H9 (cell line): Measurements from ENCODE around the gene UTP4. TPM values are rescaled to one million over a fixed set of nuclear protein-coding genes. Genes with fewer than 3 reads are reported as not detected.

ENCODE experiments used
- DNase-seq: peaks from one replicate; pipeline ENCODE4 v3.0.0-alpha.2; 2017
- H2AFZ ChIP-seq: one replicate; pipeline ENCODE4 v1.6.1; 2013; ENCODE audit warnings: mild to moderate bottlenecking, low read length, control low read depth, moderate library complexity
- H2AK5ac ChIP-seq: 2 replicates; pipeline ENCODE4 v1.6.1; 2013; ENCODE audit warnings: low read length, control low read depth, mixed read lengths; ENCODE audit not compliant: insufficient read length
- H2BK120ac ChIP-seq: one replicate; pipeline ENCODE4 v1.6.1; 2013; ENCODE audit warnings: low read depth, mild to moderate bottlenecking, low read length, control low read depth, inconsistent platforms; ENCODE audit not compliant: poor library complexity, severe bottlenecking
- H2BK12ac ChIP-seq: 2 replicates; pipeline ENCODE4 v1.6.1; 2013; ENCODE audit warnings: low read length, control low read depth, mixed read lengths, low read depth; ENCODE audit not compliant: insufficient read length
- H2BK15ac ChIP-seq: 2 replicates; pipeline ENCODE4 v1.6.1; 2013; ENCODE audit warnings: low read depth, low read length, control low read depth
- H2BK20ac ChIP-seq: one replicate; pipeline ENCODE4 v1.6.1; 2013; ENCODE audit warnings: low read depth, mild to moderate bottlenecking, low read length, control low read depth, inconsistent platforms; ENCODE audit not compliant: poor library complexity, severe bottlenecking
- H2BK5ac ChIP-seq: 2 replicates; pipeline ENCODE4 v1.6.1; 2013; ENCODE audit warnings: low read length, control low read depth, mixed read lengths; ENCODE audit not compliant: insufficient read length
- H3K14ac ChIP-seq: 2 replicates; pipeline ENCODE4 v1.6.1; 2013; ENCODE audit warnings: low read length, control low read depth; ENCODE audit not compliant: insufficient read depth
- H3K18ac ChIP-seq: 2 replicates; pipeline ENCODE4 v1.6.1; 2013; ENCODE audit warnings: low read depth, mild to moderate bottlenecking, mixed read lengths, low read length, control low read depth; ENCODE audit not compliant: insufficient read length
- H3K23ac ChIP-seq: 2 replicates; pipeline ENCODE4 v1.6.1; 2013; ENCODE audit warnings: low read length, control low read depth, mixed read lengths, low read depth; ENCODE audit not compliant: insufficient read length
- H3K23me2 ChIP-seq: 2 replicates; pipeline ENCODE4 v1.6.1; 2013; ENCODE audit warnings: low read depth, mild to moderate bottlenecking, mixed read lengths, low read length, control low read depth; ENCODE audit not compliant: insufficient read length, poor library complexity, severe bottlenecking
- H3K27ac ChIP-seq: 2 replicates; pipeline ENCODE4 v1.5.1; 2013; ENCODE audit warnings: low read length, control low read depth, mixed read lengths, low read depth; ENCODE audit not compliant: insufficient read length
- H3K27me3 ChIP-seq: 2 replicates; pipeline ENCODE4 v1.6.1; 2013; ENCODE audit warnings: low read length, control low read depth, inconsistent platforms; ENCODE audit not compliant: insufficient read depth
- H3K4ac ChIP-seq: 2 replicates; pipeline ENCODE4 v1.6.1; 2013; ENCODE audit warnings: low read depth, mild to moderate bottlenecking, control low read depth, inconsistent platforms, low read length, moderate library complexity
- H3K4me1 ChIP-seq: 2 replicates; pipeline ENCODE4 v1.6.1; 2013; ENCODE audit warnings: low read length, control low read depth, inconsistent platforms; ENCODE audit not compliant: insufficient read depth
- H3K4me2 ChIP-seq: 2 replicates; pipeline ENCODE4 v1.6.1; 2013; ENCODE audit warnings: low read length, control low read depth, mixed read lengths; ENCODE audit not compliant: insufficient read length, insufficient read depth
- H3K56ac ChIP-seq: 2 replicates; pipeline ENCODE4 v1.6.1; 2013; ENCODE audit warnings: low read depth, mild to moderate bottlenecking, mixed read lengths, low read length, control low read depth; ENCODE audit not compliant: insufficient read length
- H3K79me1 ChIP-seq: 2 replicates; pipeline ENCODE4 v1.6.1; 2013; ENCODE audit warnings: low read depth, mild to moderate bottlenecking, moderate library complexity, low read length, control low read depth, inconsistent platforms; ENCODE audit not compliant: insufficient read depth, poor library complexity, severe bottlenecking
- H3K79me2 ChIP-seq: 2 replicates; pipeline ENCODE4 v1.6.1; 2013; ENCODE audit warnings: low read length, control low read depth, inconsistent platforms; ENCODE audit not compliant: insufficient read depth
- H3K9ac ChIP-seq: 2 replicates; pipeline ENCODE4 v1.6.1; 2013; ENCODE audit warnings: low read length, control low read depth, mixed read lengths; ENCODE audit not compliant: insufficient read length; ENCODE audit errors: extremely low read depth
- H3K9me3 ChIP-seq: one replicate; pipeline ENCODE4 v1.6.1; 2013; ENCODE audit warnings: low read depth, low read length, inconsistent platforms; ENCODE audit not compliant: control insufficient read depth
- H3T11ph ChIP-seq: one replicate; pipeline ENCODE4 v1.6.1; 2013; ENCODE audit warnings: mild to moderate bottlenecking, low read length, control low read depth, inconsistent platforms
- H4K20me1 ChIP-seq: one replicate; pipeline ENCODE4 v1.6.1; 2013; ENCODE audit not compliant: control insufficient read depth, insufficient read length, insufficient read depth
- H4K5ac ChIP-seq: 2 replicates; pipeline ENCODE4 v1.6.1; 2013; ENCODE audit warnings: low read depth, mild to moderate bottlenecking, mixed read lengths, low read length, control low read depth; ENCODE audit not compliant: insufficient read length
- H4K8ac ChIP-seq: replicated peaks from 2 replicates; pipeline ENCODE4 v1.6.1; 2013; ENCODE audit warnings: low read length, control low read depth, mixed read lengths, low read depth; ENCODE audit not compliant: insufficient read length
- H4K91ac ChIP-seq: 2 replicates; pipeline ENCODE4 v1.6.1; 2013; ENCODE audit warnings: low read depth, mild to moderate bottlenecking, moderate library complexity, mixed read lengths, low read length, control low read depth; ENCODE audit not compliant: insufficient read length
- H3K27ac Mint-ChIP-seq, 3 experiments: 2 replicates in 2 of 3; 3 replicates in 1 of 3; pipeline ENCODE4 v1.8.0; 2020 to 2021; ENCODE audit warnings: mixed read lengths in 3 of 3, mild to moderate bottlenecking in 1 of 3, moderate library complexity in 1 of 3
- H3K27me3 Mint-ChIP-seq: 2 replicates; pipeline ENCODE4 v1.8.0; 2021; ENCODE audit warnings: low read depth, mild to moderate bottlenecking, moderate library complexity, mixed read lengths
- H3K36me3 Mint-ChIP-seq, 3 experiments: 2 replicates in 2 of 3; 3 replicates in 1 of 3; pipeline ENCODE4 v1.8.0; 2020 to 2021; ENCODE audit warnings: low read depth in 3 of 3, mixed read lengths in 3 of 3; ENCODE audit not compliant: insufficient read depth in 1 of 3
- H3K4me1 Mint-ChIP-seq, 2 experiments: 2 replicates each; pipeline ENCODE4 v1.8.0; 2020; ENCODE audit warnings: mixed read lengths in 2 of 2
- H3K4me3 Mint-ChIP-seq, 2 experiments: 2 replicates in 1 of 2; 3 replicates in 1 of 2; pipeline ENCODE4 v1.8.0; 2020 to 2021; ENCODE audit warnings: mild to moderate bottlenecking in 2 of 2, mixed read lengths in 2 of 2, moderate library complexity in 1 of 2
- H3K9me3 Mint-ChIP-seq, 2 experiments: 2 replicates in 1 of 2; 3 replicates in 1 of 2; pipeline ENCODE4 v1.8.0; 2020; ENCODE audit warnings: mild to moderate bottlenecking in 2 of 2, mixed read lengths in 2 of 2, moderate library complexity in 1 of 2
- WGBS: extraction: QIAGEN DNeasy Blood & Tissue Kit; methylation state at CpG from one replicate; pipeline ENCODE4 v1.1.7; 2013; ENCODE audit warnings: missing lambda C conversion rate, low lambda C conversion rate, mixed read lengths; ENCODE audit not compliant: insufficient read length; ENCODE audit errors: extremely low coverage; 5-methylcytosine and 5-hydroxymethylcytosine counted together
- total RNA-seq: library from RNA; stranded (reverse); gene quantifications from 2 replicates; pipeline ENCODE4 v1.2.1, GENCODE V29; 2021
- TF ChIP-seq, protein P1 (sequence below): fragments of 200-600 bp; sonication (generic); conservative IDR thresholded peaks from 3 replicates; pipeline ENCODE4 v1.8.0; 2021; ENCODE audit warnings: antibody characterized with exemption, mild to moderate bottlenecking

UTP4 gene
- total RNA-seq, 1 experiment from 2014 or later = 94.0 TPM

DNA sequence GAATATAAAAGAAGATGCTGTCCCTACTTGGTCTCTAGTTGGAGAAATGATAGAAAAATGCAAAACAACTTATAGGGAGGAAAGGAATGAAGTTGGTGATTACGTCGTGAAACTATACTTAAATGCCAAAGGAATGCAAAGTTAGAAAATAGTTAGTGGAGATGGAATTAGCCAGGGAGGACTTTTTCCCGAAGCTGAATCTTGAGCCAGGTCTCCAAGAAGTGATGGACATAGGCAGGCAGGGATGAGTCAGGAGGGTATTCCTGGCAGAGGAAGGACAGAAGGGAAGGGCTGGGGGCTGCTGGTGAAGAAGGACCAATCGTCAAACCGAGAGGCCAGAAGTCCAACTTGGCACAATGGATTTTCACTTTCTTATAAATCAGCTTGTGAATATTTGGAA is 56.3 kb downstream of the UTP4 start:
- Histone ChIP-seq H2AK5ac (no peak overlapping the region), H3K27ac (no peak overlapping the region), H3K4me2 (peak overlapping the region; percentile 100), H3K9ac (peak overlapping the region; percentile 43), H3K9me3 (no peaks in the 10 kb centered on the region), H3K4ac (no peak overlapping the region), H4K8ac (no peak overlapping the region), H3K27me3 (no peaks in the 10 kb centered on the region), H2BK15ac (no peak overlapping the region), H2BK20ac (no peak overlapping the region), H3K23me2 (peaks cover 12% of the 10 kb centered on the region), H2BK12ac (no peak overlapping the region), H4K5ac (no peak overlapping the region), H3T11ph (no peak overlapping the region), H4K91ac (no peak overlapping the region), H3K23ac (no peak overlapping the region), H2BK5ac (no peak overlapping the region), H3K18ac (no peak overlapping the region), H3K79me1 (peaks cover 3% of the 10 kb centered on the region), H3K14ac (no peak overlapping the region), H2AFZ (no peak overlapping the region), H2BK120ac (no peak overlapping the region), H3K56ac (no peak overlapping the region), H3K4me1 (no peaks in the 10 kb centered on the region; the same call in 1 of the 2 replicates), H3K79me2 (peaks cover 2% of the 10 kb centered on the region; the same call in 1 of the 2 replicates), H4K20me1 (no peaks in the 10 kb centered on the region)
- WGBS = 100% methylated on average over 2 of the region's 5 CpGs
- peak overlapping the region; percentile 87 to 89 for H3K4me3 Mint-ChIP-seq
- H3K36me3 Mint-ChIP-seq = peaks cover 2 to 6% (median 5%) of the 10 kb centered on the region in 3 experiments; a peak in 6 of 7 replicates
- H3K27ac Mint-ChIP-seq = no peak overlapping the region
- no peaks in the 10 kb centered on the region for H3K9me3 Mint-ChIP-seq
- TF ChIP-seq, protein P1, sequence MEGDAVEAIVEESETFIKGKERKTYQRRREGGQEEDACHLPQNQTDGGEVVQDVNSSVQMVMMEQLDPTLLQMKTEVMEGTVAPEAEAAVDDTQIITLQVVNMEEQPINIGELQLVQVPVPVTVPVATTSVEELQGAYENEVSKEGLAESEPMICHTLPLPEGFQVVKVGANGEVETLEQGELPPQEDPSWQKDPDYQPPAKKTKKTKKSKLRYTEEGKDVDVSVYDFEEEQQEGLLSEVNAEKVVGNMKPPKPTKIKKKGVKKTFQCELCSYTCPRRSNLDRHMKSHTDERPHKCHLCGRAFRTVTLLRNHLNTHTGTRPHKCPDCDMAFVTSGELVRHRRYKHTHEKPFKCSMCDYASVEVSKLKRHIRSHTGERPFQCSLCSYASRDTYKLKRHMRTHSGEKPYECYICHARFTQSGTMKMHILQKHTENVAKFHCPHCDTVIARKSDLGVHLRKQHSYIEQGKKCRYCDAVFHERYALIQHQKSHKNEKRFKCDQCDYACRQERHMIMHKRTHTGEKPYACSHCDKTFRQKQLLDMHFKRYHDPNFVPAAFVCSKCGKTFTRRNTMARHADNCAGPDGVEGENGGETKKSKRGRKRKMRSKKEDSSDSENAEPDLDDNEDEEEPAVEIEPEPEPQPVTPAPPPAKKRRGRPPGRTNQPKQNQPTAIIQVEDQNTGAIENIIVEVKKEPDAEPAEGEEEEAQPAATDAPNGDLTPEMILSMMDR = no peak
- no peak for DNase-seq
- H3K27me3 Mint-ChIP-seq = no peaks in the 10 kb centered on the region
- H3K4me1 Mint-ChIP-seq = peaks cover 18 to 25% of the 10 kb centered on the region in 2 experiments
